ENCODE measurements around the gene PHF3.

The PHF3 gene

GRCh38 chr6:63649847-63650265, 14.3 kb downstream of the PHF3 start:
- DNase-seq = no peak

- no peak for DNase-seq
Measured at GRCh38 chr6:63652980-63653379, 17.4 kb downstream of the PHF3 start.

- DNase-seq = no peak
Measured at GRCh38 chr6:63660757-63661156, 25.2 kb downstream of the PHF3 start.

DNA sequence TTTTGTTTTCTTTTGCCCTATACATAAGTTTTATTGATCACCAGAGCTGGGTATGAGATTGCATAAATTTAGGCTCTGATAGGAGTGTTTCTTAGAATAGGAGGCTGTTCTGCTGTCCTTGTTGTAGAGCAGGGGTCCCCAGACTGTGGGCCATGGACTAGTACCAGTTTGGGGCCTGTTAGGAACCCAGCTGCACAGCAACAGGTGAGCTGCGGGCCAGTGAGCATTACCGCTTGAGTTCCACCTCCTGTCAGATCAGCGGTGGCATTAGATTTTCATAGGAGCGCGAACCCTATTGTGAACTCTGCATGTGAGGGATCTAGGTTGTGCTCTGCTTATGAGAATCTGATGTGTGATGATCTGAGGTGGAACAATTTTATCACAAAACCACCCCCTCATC, 26.2 kb downstream of the PHF3 start:
- DNase-seq = no peak

DNA sequence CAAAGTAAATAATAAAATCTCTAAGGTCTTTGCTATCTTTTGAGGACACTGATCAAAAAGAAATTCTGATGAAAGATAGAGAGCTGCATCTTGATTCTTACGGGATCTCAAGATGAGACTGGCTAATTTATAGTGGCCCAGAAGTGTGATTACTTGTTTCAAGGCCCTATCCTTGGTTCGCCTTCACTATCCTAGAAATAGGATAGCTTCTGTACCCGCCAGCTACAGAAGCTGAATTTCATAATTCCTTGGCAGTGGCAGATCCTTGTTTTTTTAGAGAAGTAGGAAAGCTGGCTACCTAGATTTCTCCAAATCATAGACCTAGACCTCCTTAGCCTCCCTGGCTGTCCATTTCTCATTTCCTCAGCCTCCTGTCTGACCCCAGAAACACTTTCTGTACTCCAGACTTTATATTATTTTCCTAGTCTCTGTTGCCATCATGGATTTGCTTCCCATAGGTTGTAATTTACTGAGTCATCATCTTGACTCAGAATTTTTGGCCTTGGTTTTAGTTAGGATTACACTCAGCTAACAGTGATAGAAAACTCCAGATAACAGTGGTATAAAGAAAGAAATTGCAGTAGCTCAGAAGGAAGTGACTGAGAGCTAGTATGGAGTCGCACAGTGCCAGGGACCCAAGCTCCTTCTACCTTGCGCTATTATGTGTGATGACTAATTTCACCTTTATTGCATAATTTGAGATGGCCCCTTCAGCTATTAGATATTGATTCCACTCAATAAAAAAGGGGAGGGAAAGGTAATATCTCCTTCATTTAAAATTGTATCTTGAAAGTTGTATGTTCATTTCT, 27.7 kb downstream of the PHF3 start:
- no peak for DNase-seq

DNA sequence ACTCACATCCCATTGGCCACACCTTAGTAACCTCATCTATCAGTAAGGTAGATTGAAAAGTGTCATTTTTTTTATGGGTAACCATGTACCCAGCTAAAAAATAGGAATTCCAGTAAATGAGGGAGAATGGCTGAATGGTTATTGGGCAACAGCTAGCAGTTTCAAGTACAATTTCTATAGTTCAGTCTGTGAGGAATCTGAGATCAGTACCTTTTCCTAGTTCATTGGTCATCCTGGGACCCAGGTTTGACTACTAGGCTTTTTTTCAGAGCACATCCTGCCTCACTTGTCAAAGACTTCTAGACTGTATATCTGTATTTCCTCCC, 28.3 kb downstream of the PHF3 start:
- no peak for DNase-seq

- no peak for DNase-seq
Measured at GRCh38 chr6:63671098-63671754, 35.6 kb downstream of the PHF3 start.

DNA sequence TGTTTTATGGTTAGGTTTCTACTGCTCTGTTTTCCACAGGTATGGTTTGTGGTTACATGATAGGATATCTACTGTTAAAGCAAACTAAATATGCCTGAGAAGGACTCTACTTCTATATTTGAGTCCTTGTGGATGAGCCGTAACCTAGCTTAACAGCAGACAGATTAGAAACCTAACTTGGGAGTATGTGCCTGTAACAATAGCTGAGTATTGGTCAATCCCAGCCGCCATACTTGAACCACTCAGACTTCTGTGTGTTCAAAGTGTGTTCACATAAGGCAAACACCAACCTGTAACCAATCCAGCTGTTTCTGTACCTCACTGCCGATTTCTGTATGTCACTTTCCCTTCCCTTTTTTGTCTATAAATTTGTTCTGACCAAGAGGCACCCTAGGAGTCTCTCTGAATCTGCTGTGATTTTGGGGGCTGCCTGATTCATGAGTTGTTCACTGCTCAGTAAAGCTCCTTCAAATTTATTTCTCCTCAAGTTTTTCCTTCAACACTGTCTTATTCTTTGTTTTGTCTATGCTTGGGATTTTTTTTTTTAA, 37.1 kb downstream of the PHF3 start:
- no peak for DNase-seq

GRCh38 chr6:63673692-63674091, 38.1 kb downstream of the PHF3 start:
- no peak for DNase-seq

DNA sequence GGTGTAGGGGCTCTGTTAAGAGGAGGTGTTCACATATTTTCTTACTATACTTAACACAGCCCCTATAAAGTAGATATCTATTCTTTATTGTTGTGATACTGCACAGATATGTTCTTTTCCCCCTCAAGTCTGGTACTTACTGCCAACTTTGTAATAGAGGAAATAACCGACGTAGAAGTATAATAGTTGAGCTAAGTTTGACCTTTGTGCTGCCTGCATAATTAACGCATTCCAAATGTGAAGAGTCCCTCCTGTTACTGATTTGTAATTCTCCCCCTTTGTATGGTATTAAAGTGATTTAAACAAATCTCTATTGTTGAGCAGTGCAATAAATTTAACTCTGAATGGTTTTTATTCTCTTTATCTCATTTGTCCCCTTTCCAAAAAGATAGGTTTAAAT, 39.0 kb downstream of the PHF3 start:
- no peak for DNase-seq

DNA sequence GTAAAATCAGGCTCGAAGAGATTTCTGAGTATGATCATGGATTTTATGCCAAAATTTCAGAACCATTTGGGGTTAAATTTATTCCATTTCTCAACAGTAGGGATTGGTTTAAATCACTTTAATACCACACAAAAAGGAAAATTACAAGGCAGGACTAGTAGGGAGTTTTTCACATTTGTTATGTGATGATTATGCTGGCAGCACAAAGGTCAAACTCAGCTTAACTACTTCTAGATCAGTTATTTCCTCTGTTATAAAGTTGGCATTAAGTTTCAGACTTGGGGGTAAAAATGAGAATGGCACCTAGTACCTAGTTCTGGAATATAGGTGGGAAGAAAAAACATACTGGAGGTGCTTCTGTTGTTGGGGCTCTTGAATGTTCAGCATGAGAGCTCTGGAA, 39.5 kb downstream of the PHF3 start:
- no peak for DNase-seq

DNA sequence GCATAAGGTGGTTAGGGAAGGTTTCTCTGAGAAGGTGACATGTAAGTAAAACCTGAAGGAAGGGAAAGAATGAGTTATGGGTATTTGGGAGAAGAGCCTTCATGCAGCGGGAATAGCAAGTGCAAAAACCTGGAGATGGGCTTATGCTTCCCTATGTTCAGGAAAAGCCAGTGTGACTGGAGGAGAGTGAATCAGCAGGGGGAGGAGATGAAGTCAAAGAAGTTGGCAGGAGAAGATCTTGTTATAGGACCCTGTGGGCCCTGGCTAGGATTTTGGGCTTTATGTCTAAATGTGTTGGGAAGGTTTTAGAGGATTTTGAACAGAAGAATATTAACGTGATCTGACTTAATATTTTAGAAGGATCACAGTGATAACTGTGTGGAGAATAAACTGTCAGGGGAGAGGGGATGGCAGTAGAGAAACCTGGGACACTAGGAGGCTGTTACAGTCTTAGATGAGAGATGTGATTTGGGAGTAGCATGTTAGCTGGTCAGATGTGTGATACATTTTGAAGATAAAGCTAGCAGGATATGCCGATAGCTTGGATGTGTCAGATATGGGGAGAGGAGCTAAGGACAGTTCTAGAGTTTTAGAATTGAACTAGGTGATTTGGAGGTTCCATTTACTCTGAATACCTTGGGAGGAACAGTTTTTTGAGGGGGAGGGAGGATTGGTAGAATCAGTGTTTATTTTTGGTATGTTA, 41.0 kb downstream of the PHF3 start:
- DNase-seq = no peak

DNA sequence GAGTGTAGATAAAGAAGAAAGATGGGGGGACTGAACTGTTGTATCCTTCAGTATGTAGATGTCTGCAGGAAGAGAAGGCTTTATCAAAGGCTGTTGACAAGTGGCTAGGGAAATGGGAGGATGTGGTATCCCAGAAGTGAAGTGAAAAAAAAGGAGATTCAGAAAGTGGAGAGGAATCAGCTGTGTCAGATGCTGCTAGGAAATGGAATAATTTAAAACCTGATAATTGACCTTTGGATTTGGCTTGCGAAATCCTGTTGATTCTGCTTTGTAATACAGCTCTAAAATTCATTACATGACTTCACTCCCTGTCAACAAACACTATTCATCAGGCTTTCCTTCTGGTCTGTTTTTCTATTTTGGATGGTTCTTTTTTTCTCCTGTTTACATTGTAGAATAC, 41.7 kb downstream of the PHF3 start:
- DNase-seq = no peak

GRCh38 chr6:63683071-63683603, 47.5 kb downstream of the PHF3 start:
- DNase-seq = no peak

GRCh38 chr6:63685446-63686379, 50.1 kb downstream of the PHF3 start:
- no peak for DNase-seq

DNA sequence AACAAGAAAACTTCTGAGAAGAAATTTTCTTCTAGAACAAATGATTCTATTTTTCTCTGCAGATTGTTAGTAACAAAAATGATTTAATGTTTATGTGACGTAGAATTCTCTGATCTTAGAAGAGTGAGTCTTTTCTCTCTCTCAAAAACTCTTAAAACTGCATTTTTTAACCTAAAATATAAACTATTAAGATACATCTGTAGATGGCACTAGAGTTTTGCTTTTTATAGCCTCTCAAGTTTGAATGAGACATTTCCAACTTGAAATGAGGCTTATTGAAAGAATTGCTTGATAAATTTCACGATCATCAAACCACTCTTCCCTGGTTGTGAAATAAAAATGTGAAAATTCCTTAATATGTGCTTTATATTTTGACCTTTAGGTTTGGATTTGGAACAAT, 53.8 kb downstream of the PHF3 start:
- DNase-seq = no peak

GRCh38 chr6:63690221-63690620, 54.6 kb downstream of the PHF3 start:
- no peak for DNase-seq

DNA sequence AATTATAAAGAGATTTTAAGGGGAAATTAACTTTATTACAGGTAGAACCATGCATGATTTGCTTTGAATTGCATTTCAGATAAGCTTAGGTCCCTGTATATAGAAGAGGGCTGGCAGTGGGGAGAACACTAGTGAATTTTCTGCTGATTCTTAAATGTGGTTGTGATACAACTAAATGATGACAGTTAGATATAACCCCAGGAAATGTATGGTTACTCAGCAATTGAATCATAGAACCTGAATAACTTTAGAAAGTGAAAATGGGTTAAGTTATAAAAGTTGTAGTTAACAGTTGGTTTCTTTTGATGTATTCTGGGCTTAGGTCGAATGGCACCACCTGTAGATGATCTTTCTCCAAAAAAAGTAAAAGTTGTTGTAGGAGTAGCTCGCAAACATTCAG, 70.1 kb downstream of the PHF3 start:
- DNase-seq = no peak

- no peak for DNase-seq
Measured at GRCh38 chr6:63706630-63707029, 71.0 kb downstream of the PHF3 start.

DNA sequence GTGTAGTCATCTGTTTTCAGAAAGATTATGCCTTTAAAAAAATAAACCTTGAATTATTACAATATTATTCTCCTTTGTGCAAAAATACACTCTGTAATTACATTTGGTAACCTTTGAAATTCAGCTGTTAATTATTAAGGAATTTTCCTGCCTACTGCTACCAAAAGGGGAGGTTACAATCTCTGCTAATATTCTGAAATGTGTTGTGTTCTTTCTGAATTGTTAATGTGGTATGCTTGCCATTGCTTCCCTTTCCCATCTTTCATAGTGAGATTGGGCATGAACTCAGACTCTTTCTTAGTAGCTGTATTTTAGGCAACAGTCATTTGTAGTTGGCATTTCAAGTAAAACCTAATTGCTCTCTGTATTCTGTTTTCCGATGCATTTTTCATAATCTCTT, 73.0 kb downstream of the PHF3 start:
- DNase-seq = no peak

GRCh38 chr6:63709148-63709547, 73.5 kb downstream of the PHF3 start:
- DNase-seq = no peak

GRCh38 chr6:63713332-63713731, 77.7 kb downstream of the PHF3 start:
- no peak for DNase-seq

DNA sequence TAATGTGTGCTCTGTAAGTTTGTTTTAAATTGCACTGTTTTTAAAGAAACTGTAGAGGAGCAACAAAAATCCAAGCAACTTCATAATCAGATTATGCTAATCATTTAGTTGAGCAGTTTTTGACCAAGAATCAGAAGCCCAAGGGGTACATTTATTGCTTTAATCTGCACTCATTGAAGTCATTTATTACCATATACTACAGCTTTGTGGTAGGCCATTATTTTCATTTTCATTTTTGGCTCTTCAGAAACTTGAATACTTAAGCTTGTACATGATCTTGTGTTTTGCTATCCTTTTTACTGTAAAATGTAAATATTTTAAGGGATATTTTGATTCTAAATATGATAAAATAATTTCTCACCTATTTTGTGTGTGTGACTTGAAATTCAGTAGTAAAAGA, 78.5 kb downstream of the PHF3 start:
- DNase-seq = no peak

Measured in NCI-H1092 (cell line).